K562 (cell line): ENCODE results near the gene IFI16. TPM values are rescaled to one million over a fixed set of nuclear protein-coding genes. Genes with fewer than 3 reads are reported as not detected.

Experiments used
- ATAC-seq: fragments of 200-7000 bp; cut with Tn5 transposase; 3 replicates; pipeline ENCODE4 v1.9.1; 2020; ENCODE audit warnings: moderate library complexity
- Bru-seq: library from RNA; stranded (reverse); fragments of 400-500 nt; gene quantifications from one replicate; lab custom pipeline; 2021; lab: Mats Ljungman, UMichigan
- BruChase-seq, 2 experiments: library from RNA; stranded (reverse); fragments of 400-500 nt; gene quantifications; one replicate each; lab custom pipeline; 2021; lab: Mats Ljungman, UMichigan
- BruUV-seq: library from RNA; stranded (reverse); fragments of 400-500 nt; replicated peaks from 2 replicates; lab custom pipeline; 2021; lab: Mats Ljungman, UMichigan
- CTCF ChIA-PET: fragments of 300-600 bp; formaldehyde crosslinking; extraction: SDS; loops from one replicate; lab custom pipeline; 2021; ENCODE audit warnings: low intra/inter-chr PET ratio; lab: Yijun Ruan, JAX
- POLR2A ChIA-PET: fragments of 300-600, 350-650 bp; sonication (Branson Sonifier 250); formaldehyde crosslinking; extraction: SDS; loops from one replicate; lab custom pipeline; 2021; ENCODE audit warnings: antibody characterized with exemption, inconsistent platforms; lab: Yijun Ruan, JAX
- DNase-seq, 4 experiments: peaks; one replicate each; pipeline versions ENCODE4 v3.0.0 to v3.0.0-alpha.2; 2011 to 2018; ENCODE audit warnings: low spot score in 3 of 4, mixed read lengths in 3 of 4; ENCODE audit errors: extremely low read depth in 1 of 4
- FAIRE-seq: peaks from 2 replicates; lab custom pipeline; 2011; peaks lifted over from hg19 to GRCh38; lab: Jason Lieb, UNC
- H2AFZ ChIP-seq: 2 replicates; pipeline ENCODE4 v1.6.0; 2011; ENCODE audit warnings: low read depth, low read length, control low read depth, inconsistent platforms
- H3K27ac ChIP-seq: fragments of 200-600 bp; 3 replicates; pipeline ENCODE4 v1.8.0; 2011; ENCODE audit warnings: low read depth, mild to moderate bottlenecking, control low read depth, inconsistent platforms, low read length, moderate library complexity, mixed read lengths; ENCODE audit errors: extremely low read depth
- H3K27me3 ChIP-seq, 2 experiments: fragments of 300-600 bp in 1 of 2; 2 replicates in 1 of 2; 3 replicates in 1 of 2; pipeline versions ENCODE4 v1.6.0 to v1.8.0; 2011; ENCODE audit warnings: inconsistent platforms in 2 of 2, low read length in 2 of 2, mild to moderate bottlenecking in 1 of 2, mixed read lengths in 1 of 2, moderate library complexity in 1 of 2; ENCODE audit not compliant: control insufficient read depth in 2 of 2, insufficient read depth in 2 of 2
- H3K36me3 ChIP-seq: fragments of 300-600 bp; 3 replicates; pipeline ENCODE4 v1.8.0; 2011; ENCODE audit warnings: mild to moderate bottlenecking, low read length, inconsistent platforms; ENCODE audit not compliant: control insufficient read depth, insufficient read depth
- H3K4me1 ChIP-seq, 2 experiments: fragments of 200-600 bp in 1 of 2; replicated peaks in 1 of 2; 2 replicates in 1 of 2; 3 replicates in 1 of 2; pipeline versions ENCODE4 v1.5.1 to v1.8.0; 2011; ENCODE audit warnings: inconsistent platforms in 2 of 2, low read length in 2 of 2, mild to moderate bottlenecking in 1 of 2, mixed read lengths in 1 of 2, moderate library complexity in 1 of 2; ENCODE audit not compliant: control insufficient read depth in 2 of 2, insufficient read depth in 2 of 2
- H3K4me2 ChIP-seq: 2 replicates; pipeline ENCODE4 v1.6.1; 2011; ENCODE audit warnings: low read length, control low read depth, inconsistent platforms, mixed read lengths; ENCODE audit not compliant: insufficient read depth
- H3K4me3 ChIP-seq: fragments of 200-600 bp; sonication (generic), shearing (Covaris generic); 2 replicates; pipeline ENCODE4 v1.5.1; 2016; ENCODE audit warnings: control low read depth, inconsistent platforms
- H3K79me2 ChIP-seq: fragments of 200-600 bp; 3 replicates; pipeline ENCODE4 v1.8.0; 2011; ENCODE audit warnings: low read length, inconsistent platforms; ENCODE audit not compliant: control insufficient read depth, insufficient read depth
- H3K9ac ChIP-seq, 2 experiments: 2 replicates each; pipeline versions ENCODE4 v1.6.0 to v1.6.1; 2011; ENCODE audit warnings: low read depth in 2 of 2, low read length in 2 of 2, control low read depth in 1 of 2, inconsistent platforms in 1 of 2, mild to moderate bottlenecking in 1 of 2, mixed read lengths in 1 of 2; ENCODE audit not compliant: insufficient read depth in 1 of 2
- H3K9me1 ChIP-seq: one replicate; pipeline ENCODE4 v1.6.0; 2011; ENCODE audit warnings: inconsistent platforms, mild to moderate bottlenecking, low read length, moderate library complexity; ENCODE audit not compliant: control insufficient read depth, insufficient read depth
- H3K9me3 ChIP-seq: replicated peaks from 2 replicates; pipeline ENCODE4 v1.5.1; 2011; ENCODE audit warnings: low read depth, low read length, inconsistent platforms; ENCODE audit not compliant: control insufficient read depth, insufficient read depth
- H4K20me1 ChIP-seq: replicated peaks from 2 replicates; pipeline ENCODE4 v1.6.1; 2011; ENCODE audit warnings: low read length, inconsistent platforms, mixed read lengths; ENCODE audit not compliant: control insufficient read depth, insufficient read depth
- ARNT ChIP-seq, 2 experiments: fragments of 450-650 bp; IDR thresholded peaks; 2 replicates each; pipeline ENCODE4 v1.6.1; 2016; ENCODE audit warnings: mild to moderate bottlenecking in 1 of 2
- BCL6 ChIP-seq: fragments of 250-450 bp; sonication (Bioruptor Pico); IDR thresholded peaks from 2 replicates; pipeline ENCODE4 v1.4.0; 2020
- BRCA1 ChIP-seq, 2 experiments: fragments of 450-650 bp in 1 of 2; sonication (generic) in 1 of 2; formaldehyde crosslinking in 1 of 2; IDR thresholded peaks; 2 replicates each; pipeline versions ENCODE4 v1.5.0 to v1.6.1; 2017 to 2020; ENCODE audit warnings: mild to moderate bottlenecking in 1 of 2, missing genetic modification reagents in 1 of 2
- KLF13 ChIP-seq: fragments of 450-650 bp; IDR thresholded peaks from 2 replicates; pipeline ENCODE4 v1.6.1; 2016; ENCODE audit warnings: missing genetic modification characterization, low read depth, mild to moderate bottlenecking, missing compliant biosample characterization, moderate library complexity, borderline replicate concordance
- SIX5 ChIP-seq, 2 experiments: IDR thresholded peaks; 2 replicates each; pipeline ENCODE4 v1.6.1; 2011; ENCODE audit warnings: low read length in 2 of 2, borderline replicate concordance in 1 of 2, low read depth in 1 of 2, mild to moderate bottlenecking in 1 of 2, moderate library complexity in 1 of 2; ENCODE audit not compliant: insufficient read depth in 1 of 2
- ZNF197 ChIP-seq: fragments of 200-800 bp; sonication (Bioruptor generic); IDR thresholded peaks from 2 replicates; pipeline ENCODE4 v1.6.1; 2016; ENCODE audit warnings: low read depth, missing genetic modification characterization, missing compliant biosample characterization
- ZNF347 ChIP-seq: fragments of 450-650 bp; formaldehyde crosslinking; IDR thresholded peaks from 2 replicates; pipeline ENCODE4 v1.4.0; 2020; ENCODE audit warnings: low read depth, mild to moderate bottlenecking, moderate library complexity
- WGBS: fragments of 100-300 bp; shearing (Covaris generic); methylation state at CpG from one replicate; pipeline ENCODE4 v1.1.6; 2016; ENCODE audit warnings: low coverage, mixed read lengths; ENCODE audit not compliant: insufficient coverage; ENCODE audit errors: missing lambda C conversion rate; 5-methylcytosine and 5-hydroxymethylcytosine counted together
- in situ Hi-C: fragments of 300-500 bp; cut with MboI; formaldehyde crosslinking; loops from 4 replicates; pipeline ENCODE4 v1.15.0; 2018; ENCODE audit warnings: inconsistent platforms, mixed read lengths
- intact Hi-C: fragments of 100-400 bp; cut with micrococcal nuclease; formaldehyde crosslinking; loops from 2 replicates; pipeline ENCODE4 v1.14.2; 2022
- long read RNA-seq, 3 experiments: library from polyadenylated mRNA in 2 of 3; library from RNA in 1 of 3; unstranded in 2 of 3; stranded (forward) in 1 of 3; transcript quantifications; one replicate each; pipeline ENCODE4 v2.0.0, GENCODE V29; 2019 to 2022
- polyA minus RNA-seq, 3 experiments: library from RNA; depleted of rRNA, polyadenylated mRNA; stranded (reverse); fragments of >200 nt; gene quantifications; 2 replicates each; pipeline ENCODE4 v1.2.3, GENCODE V29; 2011
- polyA plus RNA-seq, 8 experiments: library from polyadenylated mRNA; depleted of rRNA in 4 of 8; stranded (reverse) in 5 of 8; unstranded in 3 of 8; fragments of >200 nt; fragmentation: Nextera tagmentation in 2 of 8; fragmentation: Illumina TruSeq in 1 of 8; extraction: Ambion mirVana in 2 of 8; extraction: Trizol in 1 of 8; gene quantifications; 2 replicates each; pipeline versions ENCODE4 v1.2.1 to v1.2.3, GENCODE V29; 2011 to 2014; ENCODE audit warnings: inconsistent platforms in 1 of 8, missing spikeins in 1 of 8
- total RNA-seq, 7 experiments: library from RNA; depleted of rRNA in 6 of 7; stranded (reverse); fragments of >200 nt in 6 of 7; fragmentation: Illumina TruSeq in 2 of 7; extraction: Trizol in 2 of 7; gene quantifications; 2 replicates each; pipeline versions ENCODE4 v1.2.1 to v1.2.3, GENCODE V29; 2011 to 2021; ENCODE audit warnings: low replicate concordance in 1 of 7
- TF ChIP-seq, protein P1 (sequence below): fragments of 450-650 bp; formaldehyde crosslinking; IDR thresholded peaks from 2 replicates; pipeline ENCODE4 v1.4.0; 2022; ENCODE audit warnings: mild to moderate bottlenecking, moderate library complexity
- TF ChIP-seq, protein P2 (sequence below): sonication (generic); formaldehyde crosslinking; IDR thresholded peaks from 2 replicates; pipeline ENCODE4 v1.8.1; 2023; ENCODE audit warnings: mild to moderate bottlenecking, missing genetic modification reagents, moderate library complexity

Gene IFI16
- total RNA-seq (2011; cell fraction: chromatin; rRNA removed; ENCODE audit: low replicate concordance): 0.25 and 0.32 TPM in 2 replicates
- 0.17 TPM in 1 of 2 replicates, not detected in the other for total RNA-seq (2011; cell fraction: nucleolus; rRNA removed)
- 0.84 TPM in 1 of 2 replicates, not detected in the other for total RNA-seq (2011; cell fraction: nucleoplasm; rRNA removed)
- 1.2 and 1.6 TPM in 2 replicates for total RNA-seq (2014; rRNA removed)
- 0.45 and 1.0 TPM in 2 replicates for total RNA-seq (2014; rRNA removed; fragmentation: Illumina TruSeq; extraction: Trizol)
- 1.4 and 1.9 TPM in 2 replicates for total RNA-seq (2015; rRNA removed; fragmentation: Illumina TruSeq; extraction: Trizol)
- 1.1 and 1.8 TPM in 2 replicates for total RNA-seq (2021)
- polyA plus RNA-seq (2011; rRNA removed): 0.18 and 0.70 TPM in 2 replicates
- 0.04 and 0.19 TPM in 2 replicates for polyA plus RNA-seq (2011; cell fraction: cytosol; rRNA removed)
- polyA plus RNA-seq (2011; cell fraction: nucleus; rRNA removed): 0.15 and 0.51 TPM in 2 replicates
- polyA plus RNA-seq (2012): 2.9 and 16.3 TPM in 2 replicates
- polyA plus RNA-seq (2014; fragmentation: Illumina TruSeq; extraction: Trizol): 2.6 and 3.2 TPM in 2 replicates
- polyA plus RNA-seq (2014; fragmentation: Nextera tagmentation; extraction: Ambion mirVana): 1 to 10 TPM; 1.7 to 2.8 TPM
- polyA plus RNA-seq (2014; rRNA removed): 1.6 and 2.3 TPM in 2 replicates
- polyA minus RNA-seq (2011; rRNA and poly(A)+ RNA removed): 0.33 and 0.63 TPM in 2 replicates
- polyA minus RNA-seq (2011; cell fraction: cytosol; rRNA and poly(A)+ RNA removed): 0.67 TPM in 1 of 2 replicates, not detected in the other
- 0.27 TPM in 1 of 2 replicates, not detected in the other for polyA minus RNA-seq (2011; cell fraction: nucleus; rRNA and poly(A)+ RNA removed)
- percentile 36 among the genes with signal in this experiment for Bru-seq, nascent RNA
- BruChase-seq, experiment 1, labeled RNA remaining after a 2-hour chase: percentile 33 among the genes with signal in this experiment
- percentile 37 among the genes with signal in this experiment for BruChase-seq, experiment 2, labeled RNA remaining after a 6-hour chase
- long read RNA-seq, experiment 1, partial matches to known transcripts: 0 of 4 reads
- long read RNA-seq, experiment 1, other reads (novel, unspliced or antisense): 2 of 4 reads
- long read RNA-seq, experiment 2: 0 reads
- long read RNA-seq, experiment 3: 0 reads

DNA sequence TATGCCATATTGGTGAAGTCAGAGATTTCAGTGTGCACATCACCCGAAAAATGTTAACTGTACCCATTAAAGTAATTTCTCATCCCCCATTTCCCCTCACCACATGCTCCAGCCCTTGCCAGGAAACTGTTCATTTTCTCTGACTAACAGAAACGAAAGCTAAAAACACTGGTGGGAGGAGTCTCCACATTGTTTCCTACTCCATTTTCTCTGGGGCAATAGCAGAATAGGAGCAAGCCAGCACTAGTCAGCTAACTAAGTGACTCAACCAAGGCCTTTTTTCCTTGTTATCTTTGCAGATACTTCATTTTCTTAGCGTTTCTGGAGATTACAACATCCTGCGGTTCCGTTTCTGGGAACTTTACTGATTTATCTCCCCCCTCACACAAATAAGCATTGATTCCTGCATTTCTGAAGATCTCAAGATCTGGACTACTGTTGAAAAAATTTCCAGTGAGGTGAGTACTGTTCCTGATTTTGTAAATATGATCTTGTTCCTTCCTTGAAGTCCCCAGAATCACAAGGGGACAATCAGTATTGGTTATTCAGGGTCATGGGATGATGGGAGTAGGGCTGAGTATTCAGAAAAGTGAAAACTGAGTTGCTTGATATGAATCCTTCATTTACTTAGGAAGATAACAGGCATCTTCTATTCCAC is at the start of gene IFI16:
Gene IFI16, plus strand, starts transcription at position 204 of the 658 bp plus-strand sequence. CDS start 4,774 bp downstream, outside the sequence.
- peak; percentile 23 for FAIRE-seq
- Histone ChIP-seq H3K27ac (no peak within 1 kb of the TSS), H3K9ac (no peak within 1 kb of the TSS), H3K4me1 (no peaks in the 10 kb centered on the region; a peak in 2 of 5 replicates), H4K20me1 (no peaks in the 10 kb centered on the region), H3K4me2 (no peak within 1 kb of the TSS), H3K9me3 (no peaks in the 10 kb centered on the region), H3K4me3 (no peak within 1 kb of the TSS), H2AFZ (peak within 1 kb of the TSS; percentile 38; the same call in 1 of the 2 replicates), H3K9me1 (no peaks in the 10 kb centered on the region), H3K79me2 (no peaks in the 10 kb centered on the region), H3K27me3 (no peaks in the 10 kb centered on the region), H3K36me3 (no peaks in the 10 kb centered on the region)
- peak in 2 of 4 experiments; percentile 17 to 51 for DNase-seq
- BruUV-seq: no TSS peak
- intact Hi-C loops (no loop called here), in situ Hi-C loops (loop anchor here (10.0 kb wide), 1 partner anchor 345 kb away; no protein-coding TSS in a partner anchor)
- CTCF ChIA-PET: no interaction called here
- peak; percentile 78 for ATAC-seq
- WGBS: 0% methylated on average over 5 of the region's 5 CpGs
- POLR2A ChIA-PET: interaction anchor here (0.6 kb wide), 1 partner anchor 514 kb away, joined by 4 read pairs; no protein-coding TSS in a partner anchor
- TF ChIP-seq, protein P1, sequence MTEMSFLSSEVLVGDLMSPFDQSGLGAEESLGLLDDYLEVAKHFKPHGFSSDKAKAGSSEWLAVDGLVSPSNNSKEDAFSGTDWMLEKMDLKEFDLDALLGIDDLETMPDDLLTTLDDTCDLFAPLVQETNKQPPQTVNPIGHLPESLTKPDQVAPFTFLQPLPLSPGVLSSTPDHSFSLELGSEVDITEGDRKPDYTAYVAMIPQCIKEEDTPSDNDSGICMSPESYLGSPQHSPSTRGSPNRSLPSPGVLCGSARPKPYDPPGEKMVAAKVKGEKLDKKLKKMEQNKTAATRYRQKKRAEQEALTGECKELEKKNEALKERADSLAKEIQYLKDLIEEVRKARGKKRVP (CRISPR knock-in tag): peak; percentile 90
- TF ChIP-seq ZNF347 (no peak), BRCA1 (IDR thresholded peaks at IDR 0.05) (no peak), BRCA1 (CRISPR knock-in tag; IDR thresholded peaks at IDR 0.05) (no peak), SIX5 (IDR thresholded peaks at IDR 0.05; ENCODE audit: borderline replicate concordance in 1 of 2, insufficient read depth in 1 of 2, low read depth in 1 of 2, low read length in 2 of 2) (no peak), BCL6 (CRISPR knock-in tag) (no peak), KLF13 (tag) (no peak), ARNT (IDR thresholded peaks at IDR 0.05) (no peak), ZNF197 (CRISPR knock-in tag) (0 out of 2 replicates have a peak, but pooled peaks have one; percentile 63)
- TF ChIP-seq, protein P2, sequence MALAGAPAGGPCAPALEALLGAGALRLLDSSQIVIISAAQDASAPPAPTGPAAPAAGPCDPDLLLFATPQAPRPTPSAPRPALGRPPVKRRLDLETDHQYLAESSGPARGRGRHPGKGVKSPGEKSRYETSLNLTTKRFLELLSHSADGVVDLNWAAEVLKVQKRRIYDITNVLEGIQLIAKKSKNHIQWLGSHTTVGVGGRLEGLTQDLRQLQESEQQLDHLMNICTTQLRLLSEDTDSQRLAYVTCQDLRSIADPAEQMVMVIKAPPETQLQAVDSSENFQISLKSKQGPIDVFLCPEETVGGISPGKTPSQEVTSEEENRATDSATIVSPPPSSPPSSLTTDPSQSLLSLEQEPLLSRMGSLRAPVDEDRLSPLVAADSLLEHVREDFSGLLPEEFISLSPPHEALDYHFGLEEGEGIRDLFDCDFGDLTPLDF (CRISPR knock-in tag): no peak
